Spinal cord (tissue), 10 donors: ENCODE results near the gene OR9Q1. TPM values are rescaled to one million over a fixed set of nuclear protein-coding genes. Genes with fewer than 3 reads are reported as not detected.

Source experiments
- DNase-seq, 6 donors: peaks; one replicate each; pipeline versions ENCODE4 v3.0.0 to v3.0.0-alpha.2; 2013 to 2015; ENCODE audit warnings: low spot score in 6 of 6, low read depth in 4 of 6
- H3K27ac ChIP-seq: one replicate; pipeline ENCODE4 v1.5.1; 2013; ENCODE audit warnings: low read depth, low read length, control low read depth
- H3K27me3 ChIP-seq: one replicate; pipeline ENCODE4 v1.6.1; 2013; ENCODE audit warnings: low read length; ENCODE audit not compliant: control insufficient read depth, insufficient read depth
- H3K36me3 ChIP-seq: one replicate; pipeline ENCODE4 v1.6.1; 2013; ENCODE audit warnings: low read length; ENCODE audit not compliant: control insufficient read depth, insufficient read depth
- H3K4me1 ChIP-seq: one replicate; pipeline ENCODE4 v1.6.1; 2013; ENCODE audit warnings: low read length; ENCODE audit not compliant: control insufficient read depth, insufficient read depth
- H3K4me3 ChIP-seq: one replicate; pipeline ENCODE4 v1.5.1; 2013; ENCODE audit warnings: low read depth, low read length, control low read depth
- H3K9me3 ChIP-seq: one replicate; pipeline ENCODE4 v1.6.1; 2013; ENCODE audit warnings: low read length; ENCODE audit not compliant: control insufficient read depth, insufficient read depth
- WGBS: methylation state at CpG from one replicate; pipeline ENCODE4 v1.1.5; 2013; ENCODE audit warnings: missing lambda C conversion rate; ENCODE audit not compliant: insufficient coverage; 5-methylcytosine and 5-hydroxymethylcytosine counted together
- long read RNA-seq, 4 donors: transcript quantifications; one replicate each; lab custom pipeline, GENCODE V29; 2026
- polyA plus RNA-seq, 2 donors: library from polyadenylated mRNA; unstranded; fragments of 120-200 nt; gene quantifications; one replicate each; pipeline ENCODE4 v1.2.1, GENCODE V29; 2013; ENCODE audit not compliant: insufficient read length in 2 of 2
- total RNA-seq, 2 donors: library from RNA; depleted of rRNA in 1 of 2; stranded (reverse); fragments of 120-200 nt in 1 of 2; fragments of >200 nt in 1 of 2; gene quantifications; one replicate each; pipeline versions ENCODE4 v1.2.3 to v1.2.4, GENCODE V29; 2013 to 2014
- donor health status: healthy.

OR9Q1 gene, protein sequence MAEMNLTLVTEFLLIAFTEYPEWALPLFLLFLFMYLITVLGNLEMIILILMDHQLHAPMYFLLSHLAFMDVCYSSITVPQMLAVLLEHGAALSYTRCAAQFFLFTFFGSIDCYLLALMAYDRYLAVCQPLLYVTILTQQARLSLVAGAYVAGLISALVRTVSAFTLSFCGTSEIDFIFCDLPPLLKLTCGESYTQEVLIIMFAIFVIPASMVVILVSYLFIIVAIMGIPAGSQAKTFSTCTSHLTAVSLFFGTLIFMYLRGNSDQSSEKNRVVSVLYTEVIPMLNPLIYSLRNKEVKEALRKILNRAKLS
- total RNA-seq (not detected), polyA plus RNA-seq (not detected)
- long read RNA-seq, donor 1, result 0 reads
- long read RNA-seq, donor 2, partial matches to known transcripts, result 0 of 2 reads
- long read RNA-seq, donor 2, other reads (novel, unspliced or antisense), result 0 of 2 reads
- long read RNA-seq, donor 3, result 0 reads
- long read RNA-seq, donor 4, result 0 reads

DNA sequence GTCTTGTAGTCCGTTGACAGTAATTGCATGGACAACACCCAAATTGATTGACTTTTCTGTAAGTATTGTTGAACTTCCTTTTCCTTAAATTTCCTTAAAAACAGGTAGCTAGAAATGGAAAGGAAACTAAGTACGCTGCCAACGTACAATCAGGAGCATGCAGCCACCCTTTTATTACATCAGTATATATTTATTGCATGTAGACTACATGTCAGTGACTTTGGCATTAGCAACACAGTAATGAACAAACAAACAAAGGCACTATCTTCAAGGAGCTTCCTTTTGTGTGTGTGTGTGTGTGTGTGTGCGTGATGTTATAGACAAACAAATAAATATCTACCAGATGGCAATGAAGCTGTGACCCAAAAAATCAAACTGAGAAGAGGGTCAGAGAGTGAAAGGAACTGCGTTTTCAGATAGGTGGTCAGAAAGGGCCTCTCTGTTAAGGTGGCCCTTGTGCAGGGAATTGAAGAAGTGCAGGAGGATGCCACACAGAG is at the start of gene OR9Q1:
OR9Q1 (plus strand) TSS at position 447 of the 497 bp plus-strand sequence. CDS start 155,564 bp downstream, outside the sequence.
- H3K9me3 ChIP-seq, result no peaks in the 10 kb centered on the region
- no peaks in the 10 kb centered on the region for H3K36me3 ChIP-seq
- peak within 1 kb of the TSS; percentile 57 for H3K27ac ChIP-seq
- WGBS, result 67% methylated on average over 1 of the region's 5 CpGs
- H3K4me1 ChIP-seq, result peaks cover 13% of the 10 kb centered on the region
- no peak within 1 kb of the TSS for H3K4me3 ChIP-seq
- DNase-seq, result no peak
- H3K27me3 ChIP-seq, result no peaks in the 10 kb centered on the region

GRCh38 chr11:57974132-57974531 is 49.5 kb upstream of the OR9Q1 start:
- Histone ChIP-seq H3K36me3 (no peaks in the 10 kb centered on the region), H3K27ac (no peak overlapping the region), H3K27me3 (no peaks in the 10 kb centered on the region), H3K4me3 (no peak overlapping the region), H3K4me1 (peaks cover 3% of the 10 kb centered on the region), H3K9me3 (no peaks in the 10 kb centered on the region)
- no CpG with 5 or more reads among the region's 1 CpG for WGBS
- no peak for DNase-seq

- H3K36me3 ChIP-seq, result no peaks in the 10 kb centered on the region
- no peak overlapping the region for H3K4me3 ChIP-seq
- no peaks in the 10 kb centered on the region for H3K9me3 ChIP-seq
- peaks cover 3% of the 10 kb centered on the region for H3K4me1 ChIP-seq
- WGBS, result 62% methylated on average over 4 of the region's 15 CpGs
- no peak overlapping the region for H3K27ac ChIP-seq
- H3K27me3 ChIP-seq, result no peaks in the 10 kb centered on the region
- DNase-seq, result peak in 2 of 6 donors; percentile 17 to 26
Observed at GRCh38 chr11:57974848-57975601, 48.7 kb upstream of the OR9Q1 start.

DNA sequence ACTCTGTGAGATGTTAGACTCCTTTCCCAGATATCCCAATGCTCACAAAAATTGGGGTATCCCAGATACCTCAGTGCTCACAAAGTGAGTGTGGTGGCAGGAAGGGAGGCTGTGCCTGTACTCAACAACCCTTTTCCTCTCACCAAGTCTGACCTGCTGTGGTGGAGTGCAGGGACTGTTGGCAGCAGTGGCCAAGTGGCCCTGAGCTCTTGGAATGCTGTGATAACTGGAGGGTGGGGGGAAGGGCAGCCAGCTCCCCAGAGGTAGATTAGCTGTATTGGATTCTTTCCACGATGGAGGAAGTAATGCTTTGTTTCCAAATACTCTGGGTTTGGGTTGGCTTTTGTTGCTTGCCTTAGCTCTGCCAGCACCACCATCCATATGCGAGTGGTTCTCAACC is 46.0 kb upstream of the OR9Q1 start:
- no peak overlapping the region for H3K4me3 ChIP-seq
- no peaks in the 10 kb centered on the region for H3K36me3 ChIP-seq
- H3K27me3 ChIP-seq, result no peaks in the 10 kb centered on the region
- no peak for DNase-seq
- no peaks in the 10 kb centered on the region for H3K9me3 ChIP-seq
- no peak overlapping the region for H3K27ac ChIP-seq
- peaks cover 3% of the 10 kb centered on the region for H3K4me1 ChIP-seq
- WGBS, result 25% methylated on average over 1 of the region's 2 CpGs

- no peak overlapping the region for H3K4me3 ChIP-seq
- WGBS, result no CpG with 5 or more reads among the region's 3 CpGs
- H3K27ac ChIP-seq, result no peak overlapping the region
- no peaks in the 10 kb centered on the region for H3K36me3 ChIP-seq
- H3K9me3 ChIP-seq, result no peaks in the 10 kb centered on the region
- DNase-seq, result no peak
- H3K4me1 ChIP-seq, result peaks cover 3% of the 10 kb centered on the region
- no peaks in the 10 kb centered on the region for H3K27me3 ChIP-seq
Observed at GRCh38 chr11:57978686-57979531, 44.8 kb upstream of the OR9Q1 start.

- 92% methylated on average over 1 of the region's 1 CpG for WGBS
- no peaks in the 10 kb centered on the region for H3K36me3 ChIP-seq
- no peak overlapping the region for H3K4me3 ChIP-seq
- no peak overlapping the region for H3K27ac ChIP-seq
- no peaks in the 10 kb centered on the region for H3K27me3 ChIP-seq
- peaks cover 3% of the 10 kb centered on the region for H3K4me1 ChIP-seq
- no peak for DNase-seq
- H3K9me3 ChIP-seq, result no peaks in the 10 kb centered on the region
Observed at GRCh38 chr11:57979532-57980079, 44.1 kb upstream of the OR9Q1 start.

DNA sequence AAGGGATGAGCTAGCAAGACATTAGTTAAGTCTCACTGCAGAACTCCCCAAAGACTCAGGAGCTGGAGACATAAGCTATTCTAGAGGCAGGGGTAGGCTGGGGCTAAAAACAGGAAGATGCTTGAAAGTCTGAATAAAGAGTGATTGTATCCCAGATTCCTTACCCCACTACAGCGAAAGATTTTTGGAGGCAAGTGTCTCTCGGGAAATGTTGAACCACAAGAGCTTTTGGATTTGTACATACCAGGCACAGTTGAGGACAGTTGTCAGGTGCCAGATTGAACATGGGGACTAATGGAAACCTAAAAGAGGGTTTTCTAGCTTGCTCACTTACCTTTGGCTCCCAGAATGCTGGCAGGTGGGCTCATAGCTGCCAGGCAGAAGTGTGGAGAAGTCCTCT is 43.5 kb upstream of the OR9Q1 start:
- no peaks in the 10 kb centered on the region for H3K27me3 ChIP-seq
- H3K4me3 ChIP-seq, result no peak overlapping the region
- H3K27ac ChIP-seq, result no peak overlapping the region
- H3K36me3 ChIP-seq, result no peaks in the 10 kb centered on the region
- no peak for DNase-seq
- H3K4me1 ChIP-seq, result no peaks in the 10 kb centered on the region
- WGBS, result 100% methylated on average over 1 of the region's 2 CpGs
- H3K9me3 ChIP-seq, result no peaks in the 10 kb centered on the region

DNA sequence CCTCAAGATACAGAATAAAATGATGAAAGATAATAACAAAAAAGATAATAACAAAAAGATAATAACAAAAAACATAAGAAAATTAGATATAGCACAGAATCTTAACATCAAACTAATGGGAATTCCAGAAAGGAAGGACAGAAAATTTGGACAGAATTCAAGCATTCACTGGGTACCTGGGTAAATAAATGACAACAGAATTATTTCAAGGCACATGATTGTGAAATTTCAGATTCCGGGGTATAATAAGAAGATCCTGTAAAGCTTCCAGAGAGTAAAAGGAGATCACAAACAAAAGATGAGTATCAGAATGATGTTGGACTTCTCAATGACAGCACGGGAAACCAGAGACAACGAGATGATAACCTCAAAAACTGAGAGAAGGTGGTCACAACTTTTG is 42.1 kb upstream of the OR9Q1 start:
- no peak overlapping the region for H3K27ac ChIP-seq
- H3K27me3 ChIP-seq, result no peaks in the 10 kb centered on the region
- WGBS, result 92% methylated on average over 1 of the region's 3 CpGs
- DNase-seq, result no peak
- no peak overlapping the region for H3K4me3 ChIP-seq
- H3K9me3 ChIP-seq, result no peaks in the 10 kb centered on the region
- no peaks in the 10 kb centered on the region for H3K4me1 ChIP-seq
- H3K36me3 ChIP-seq, result no peaks in the 10 kb centered on the region

GRCh38 chr11:57982776-57983175 is 40.9 kb upstream of the OR9Q1 start:
- Histone ChIP-seq H3K4me1 (no peaks in the 10 kb centered on the region), H3K9me3 (no peaks in the 10 kb centered on the region), H3K27ac (no peak overlapping the region), H3K27me3 (no peaks in the 10 kb centered on the region), H3K4me3 (no peak overlapping the region), H3K36me3 (no peaks in the 10 kb centered on the region)
- 0% methylated on average over 1 of the region's 4 CpGs for WGBS
- peak in 3 of 6 donors; percentile 15 to 69 (median 67) for DNase-seq
